K562 (cell line): Measurements from ENCODE around the gene RHEBL1. TPM values are rescaled to one million over a fixed set of nuclear protein-coding genes. Genes with fewer than 3 reads are reported as not detected.
A peak's percentile ranks its signal among the peaks of the same experiment; 100 is the strongest.

Experiments used
- ATAC-seq: fragments of 200-7000 bp; cut with Tn5 transposase; 3 replicates; pipeline ENCODE4 v1.9.1; 2020; ENCODE audit warnings: moderate library complexity
- BruUV-seq: library from RNA; stranded (reverse); fragments of 400-500 nt; replicated peaks from 2 replicates; lab custom pipeline; 2021; lab: Mats Ljungman, UMichigan
- CTCF ChIA-PET: fragments of 300-600 bp; formaldehyde crosslinking; extraction: SDS; loops from one replicate; lab custom pipeline; 2021; ENCODE audit warnings: low intra/inter-chr PET ratio; lab: Yijun Ruan, JAX
- POLR2A ChIA-PET: fragments of 300-600, 350-650 bp; sonication (Branson Sonifier 250); formaldehyde crosslinking; extraction: SDS; loops from one replicate; lab custom pipeline; 2021; ENCODE audit warnings: antibody characterized with exemption, inconsistent platforms; lab: Yijun Ruan, JAX
- DNase-seq, 4 experiments: peaks; one replicate each; pipeline versions ENCODE4 v3.0.0 to v3.0.0-alpha.2; 2011 to 2018; ENCODE audit warnings: low spot score in 3 of 4, mixed read lengths in 3 of 4; ENCODE audit errors: extremely low read depth in 1 of 4
- FAIRE-seq: peaks from 2 replicates; lab custom pipeline; 2011; peaks lifted over from hg19 to GRCh38; lab: Jason Lieb, UNC
- H2AFZ ChIP-seq: 2 replicates; pipeline ENCODE4 v1.6.0; 2011; ENCODE audit warnings: low read depth, low read length, control low read depth, inconsistent platforms
- H3K27ac ChIP-seq: fragments of 200-600 bp; 3 replicates; pipeline ENCODE4 v1.8.0; 2011; ENCODE audit warnings: low read depth, mild to moderate bottlenecking, control low read depth, inconsistent platforms, low read length, moderate library complexity, mixed read lengths; ENCODE audit errors: extremely low read depth
- H3K27me3 ChIP-seq, 2 experiments: fragments of 300-600 bp in 1 of 2; 2 replicates in 1 of 2; 3 replicates in 1 of 2; pipeline versions ENCODE4 v1.6.0 to v1.8.0; 2011; ENCODE audit warnings: inconsistent platforms in 2 of 2, low read length in 2 of 2, mild to moderate bottlenecking in 1 of 2, mixed read lengths in 1 of 2, moderate library complexity in 1 of 2; ENCODE audit not compliant: control insufficient read depth in 2 of 2, insufficient read depth in 2 of 2
- H3K36me3 ChIP-seq: fragments of 300-600 bp; 3 replicates; pipeline ENCODE4 v1.8.0; 2011; ENCODE audit warnings: mild to moderate bottlenecking, low read length, inconsistent platforms; ENCODE audit not compliant: control insufficient read depth, insufficient read depth
- H3K4me1 ChIP-seq, 2 experiments: fragments of 200-600 bp in 1 of 2; replicated peaks in 1 of 2; 2 replicates in 1 of 2; 3 replicates in 1 of 2; pipeline versions ENCODE4 v1.5.1 to v1.8.0; 2011; ENCODE audit warnings: inconsistent platforms in 2 of 2, low read length in 2 of 2, mild to moderate bottlenecking in 1 of 2, mixed read lengths in 1 of 2, moderate library complexity in 1 of 2; ENCODE audit not compliant: control insufficient read depth in 2 of 2, insufficient read depth in 2 of 2
- H3K4me2 ChIP-seq: 2 replicates; pipeline ENCODE4 v1.6.1; 2011; ENCODE audit warnings: low read length, control low read depth, inconsistent platforms, mixed read lengths; ENCODE audit not compliant: insufficient read depth
- H3K4me3 ChIP-seq: fragments of 200-600 bp; sonication (generic), shearing (Covaris generic); 2 replicates; pipeline ENCODE4 v1.5.1; 2016; ENCODE audit warnings: control low read depth, inconsistent platforms
- H3K79me2 ChIP-seq: fragments of 200-600 bp; 3 replicates; pipeline ENCODE4 v1.8.0; 2011; ENCODE audit warnings: low read length, inconsistent platforms; ENCODE audit not compliant: control insufficient read depth, insufficient read depth
- H3K9ac ChIP-seq, 2 experiments: 2 replicates each; pipeline versions ENCODE4 v1.6.0 to v1.6.1; 2011; ENCODE audit warnings: low read depth in 2 of 2, low read length in 2 of 2, control low read depth in 1 of 2, inconsistent platforms in 1 of 2, mild to moderate bottlenecking in 1 of 2, mixed read lengths in 1 of 2; ENCODE audit not compliant: insufficient read depth in 1 of 2
- H3K9me1 ChIP-seq: one replicate; pipeline ENCODE4 v1.6.0; 2011; ENCODE audit warnings: inconsistent platforms, mild to moderate bottlenecking, low read length, moderate library complexity; ENCODE audit not compliant: control insufficient read depth, insufficient read depth
- H3K9me3 ChIP-seq: replicated peaks from 2 replicates; pipeline ENCODE4 v1.5.1; 2011; ENCODE audit warnings: low read depth, low read length, inconsistent platforms; ENCODE audit not compliant: control insufficient read depth, insufficient read depth
- H4K20me1 ChIP-seq: replicated peaks from 2 replicates; pipeline ENCODE4 v1.6.1; 2011; ENCODE audit warnings: low read length, inconsistent platforms, mixed read lengths; ENCODE audit not compliant: control insufficient read depth, insufficient read depth
- ARID2 ChIP-seq: fragments of 450-650 bp; IDR thresholded peaks from 2 replicates; pipeline ENCODE4 v1.6.1; 2017; ENCODE audit warnings: antibody characterized with exemption, mild to moderate bottlenecking
- BRD4 ChIP-seq: fragments of 200-600 bp; sonication (generic); IDR thresholded peaks from 2 replicates; pipeline ENCODE4 v1.6.1; 2017; ENCODE audit warnings: inconsistent platforms
- CBX3 ChIP-seq, 2 experiments: IDR thresholded peaks; 1 replicate in 1 of 2; 2 replicates in 1 of 2; pipeline ENCODE4 v1.6.1; 2012; ENCODE audit warnings: inconsistent platforms in 2 of 2, low read length in 2 of 2, borderline replicate concordance in 1 of 2, control low read depth in 1 of 2
- NCOA4 ChIP-seq: fragments of 450-650 bp; IDR thresholded peaks from 2 replicates; pipeline ENCODE4 v1.6.1; 2018; ENCODE audit warnings: mild to moderate bottlenecking; ENCODE audit not compliant: partially characterized antibody
- RAD21 ChIP-seq, 2 experiments: fragments of 250-450 bp in 1 of 2; fragments of 450-650 bp in 1 of 2; sonication (Bioruptor Pico) in 1 of 2; formaldehyde crosslinking in 1 of 2; IDR thresholded peaks in 1 of 2; conservative IDR thresholded peaks in 1 of 2; 2 replicates each; pipeline versions ENCODE4 v1.4.0 to v1.8.0; 2020 to 2022; ENCODE audit warnings: mild to moderate bottlenecking in 2 of 2, moderate library complexity in 1 of 2
- SMC3 ChIP-seq: conservative IDR thresholded peaks from 2 replicates; pipeline ENCODE4 v1.6.1; 2011; ENCODE audit warnings: low read depth, low read length, improper control_type of control experiment; ENCODE audit not compliant: insufficient read depth
- ZFP36 ChIP-seq: fragments of 150-350 bp; IDR thresholded peaks from 2 replicates; pipeline ENCODE4 v1.6.1; 2018; ENCODE audit warnings: low read length, low read depth; ENCODE audit not compliant: partially characterized antibody
- ZNF121 ChIP-seq: sonication (generic); formaldehyde crosslinking; conservative IDR thresholded peaks from 2 replicates; pipeline ENCODE4 v1.8.0; 2022; ENCODE audit warnings: missing genetic modification reagents
- ZNF444 ChIP-seq: fragments of 250-450 bp; sonication (Bioruptor Pico); IDR thresholded peaks from 2 replicates; pipeline ENCODE4 v1.4.0; 2020; ENCODE audit warnings: mild to moderate bottlenecking, moderate library complexity
- WGBS: fragments of 100-300 bp; shearing (Covaris generic); methylation state at CpG from one replicate; pipeline ENCODE4 v1.1.6; 2016; ENCODE audit warnings: low coverage, mixed read lengths; ENCODE audit not compliant: insufficient coverage; ENCODE audit errors: missing lambda C conversion rate; 5-methylcytosine and 5-hydroxymethylcytosine counted together
- in situ Hi-C: fragments of 300-500 bp; cut with MboI; formaldehyde crosslinking; loops from 4 replicates; pipeline ENCODE4 v1.15.0; 2018; ENCODE audit warnings: inconsistent platforms, mixed read lengths
- intact Hi-C: fragments of 100-400 bp; cut with micrococcal nuclease; formaldehyde crosslinking; loops from 2 replicates; pipeline ENCODE4 v1.14.2; 2022
- polyA plus RNA-seq, 8 experiments: library from polyadenylated mRNA; depleted of rRNA in 4 of 8; stranded (reverse) in 5 of 8; unstranded in 3 of 8; fragments of >200 nt; fragmentation: Nextera tagmentation in 2 of 8; fragmentation: Illumina TruSeq in 1 of 8; extraction: Ambion mirVana in 2 of 8; extraction: Trizol in 1 of 8; gene quantifications; 2 replicates each; pipeline versions ENCODE4 v1.2.1 to v1.2.3, GENCODE V29; 2011 to 2014; ENCODE audit warnings: inconsistent platforms in 1 of 8, missing spikeins in 1 of 8
- total RNA-seq, 7 experiments: library from RNA; depleted of rRNA in 6 of 7; stranded (reverse); fragments of >200 nt in 6 of 7; fragmentation: Illumina TruSeq in 2 of 7; extraction: Trizol in 2 of 7; gene quantifications; 2 replicates each; pipeline versions ENCODE4 v1.2.1 to v1.2.3, GENCODE V29; 2011 to 2021; ENCODE audit warnings: low replicate concordance in 1 of 7

RHEBL1 gene
- total and polyA plus RNA-seq, 9 of the 15 experiments (the other 6 are each of a cell fraction or from before 2014, with no cell fraction given) = 4.3 to 36.1 (median 8.2) TPM

DNA sequence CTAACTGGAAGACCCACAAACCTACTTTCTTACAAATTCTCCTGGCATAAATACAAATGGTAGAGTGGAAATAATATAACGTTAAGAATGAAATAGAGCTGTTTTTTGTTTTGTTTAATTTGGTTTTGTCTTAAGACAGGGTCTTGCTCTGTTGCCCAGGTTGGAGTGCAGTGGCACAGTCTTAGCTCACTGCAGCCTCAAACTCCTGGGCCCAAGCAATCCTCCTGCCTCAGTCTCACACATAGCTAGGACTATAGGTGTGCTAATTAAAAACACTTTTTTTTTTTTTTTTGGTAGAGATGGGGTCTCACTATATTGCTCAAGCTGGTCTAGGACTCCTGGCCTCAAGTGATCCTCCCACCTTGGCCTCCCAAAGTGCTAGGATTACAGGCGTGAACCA, 28.9 kb upstream of the RHEBL1 start (continued):
- peak; percentile 85 for TF ChIP-seq ZNF121 (CRISPR knock-in tag)

DNA sequence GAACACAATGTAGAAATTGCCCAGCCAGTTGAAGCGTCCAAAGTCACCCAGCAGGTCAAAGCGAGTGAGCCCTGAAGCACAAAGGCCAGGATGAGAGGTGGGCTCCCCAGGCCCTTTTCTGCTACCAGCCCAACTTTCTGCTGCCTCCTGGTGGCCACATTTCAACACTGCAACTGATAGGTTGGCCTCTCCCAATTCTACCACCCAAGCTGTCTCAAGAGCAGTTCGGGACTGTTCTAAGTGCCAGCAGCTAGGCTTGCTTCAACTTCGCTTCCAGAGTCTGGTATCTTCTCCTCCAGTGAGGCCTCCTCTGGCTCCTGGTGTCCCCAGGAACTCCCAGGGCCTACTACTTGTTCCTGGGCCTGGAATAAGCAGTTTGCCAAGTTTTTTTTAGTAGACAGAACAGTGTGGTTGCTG, 28.3 kb upstream of the RHEBL1 start:
- in situ Hi-C loops (loop anchor here (5.0 kb wide), 1 partner anchor 36 kb away; the partner anchor contains the start of gene KMT2D), intact Hi-C loops (loop anchor here (1.0 kb wide), 1 partner anchor 34 kb away; no protein-coding TSS in a partner anchor)
- FAIRE-seq = peak; percentile 92
- H3K27me3 ChIP-seq = no peaks in the 10 kb centered on the region
- no peak overlapping the region for H3K4me3 ChIP-seq
- peak overlapping the region in 1 of 2 experiments; percentile 63; a peak in 1 of 4 replicates for H3K9ac ChIP-seq
- ChIA-PET CTCF (interaction anchor here (0.6 to 2.0 kb wide), 3 partner anchors 34 to 137 kb away, joined by 3 to 7 read pairs (median 4); partner anchors contain the start of gene KMT2D), POLR2A (interaction anchor here (0.7 to 5.0 kb wide), 13 partner anchors 11 to 169 kb away, joined by 3 to 51 read pairs (median 4); partner anchors contain the start of genes LMBR1L, RHEBL1, TUBA1B and TUBA1C)
- no TSS peak for BruUV-seq
- WGBS = 10% methylated on average over 4 of the region's 4 CpGs
- ATAC-seq = peak; percentile 76
- peaks cover 60% of the 10 kb centered on the region for H3K36me3 ChIP-seq
- H4K20me1 ChIP-seq = no peaks in the 10 kb centered on the region
- no peak overlapping the region for H2AFZ ChIP-seq
- DNase-seq = peak; percentile 68 to 78 (median 74)
- no peak overlapping the region; the same call in 2 of the 3 replicates for H3K27ac ChIP-seq
- H3K4me2 ChIP-seq = no peak overlapping the region
- peaks cover 4% of the 10 kb centered on the region for H3K9me1 ChIP-seq
- peaks cover 12% of the 10 kb centered on the region; the same call in 1 of the 3 replicates for H3K79me2 ChIP-seq
- H3K9me3 ChIP-seq = no peaks in the 10 kb centered on the region
- H3K4me1 ChIP-seq = peaks cover 27 to 28% of the 10 kb centered on the region in 2 experiments
- TF ChIP-seq SMC3 (peak; percentile 71), BRD4 (no peak), RAD21 (CRISPR knock-in tag; conservative IDR thresholded peaks at IDR 0.05 in 1 of 2, IDR thresholded peaks at IDR 0.05 in 1 of 2) (peak; percentile 64 to 85), ZFP36 (peak; percentile 91), NCOA4 (no peak), CBX3 (IDR thresholded peaks at IDR 0.05; ENCODE audit: borderline replicate concordance in 1 of 2, low read length in 2 of 2) (peak in 1 of 2 experiments; percentile 46; a peak in 1 of 3 replicates), ZNF444 (no peak), ARID2 (0 out of 2 replicates have a peak, but pooled peaks have one; percentile 12)
